GM12875 (cell line): ENCODE data around the gene HSPH1.

Experiments
- H3K4me3 ChIP-seq: one replicate; pipeline ENCODE4 v1.5.1; 2011; ENCODE audit warnings: low read depth, low read length, control low read depth
- CTCF ChIP-seq: IDR thresholded peaks from 2 replicates; pipeline ENCODE4 v1.5.1; 2011; ENCODE audit warnings: low read depth, mild to moderate bottlenecking, control low read depth, inconsistent platforms, low read length, moderate library complexity, borderline replicate concordance; ENCODE audit not compliant: insufficient read depth

HSPH1 gene

GRCh38 chr13:31175847-31176532 is 14.3 kb upstream of the HSPH1 start:
- no peak for TF ChIP-seq CTCF

GRCh38 chr13:31174018-31174417 is 12.3 kb upstream of the HSPH1 start:
- TF ChIP-seq CTCF = no peak
- H3K4me3 ChIP-seq = no peak overlapping the region

More at GRCh38 chr13:31175847-31176532, 14.3 kb upstream of the HSPH1 start:
- no peak overlapping the region for H3K4me3 ChIP-seq

- H3K4me3 ChIP-seq = no peak overlapping the region
- TF ChIP-seq CTCF = no peak
These were observed 10.8 kb upstream of the HSPH1 start for GRCh38 chr13:31172535-31172934.

- no peak overlapping the region for H3K4me3 ChIP-seq
- no peak for TF ChIP-seq CTCF
These were observed 10.3 kb upstream of the HSPH1 start for GRCh38 chr13:31172001-31172400.

- no peak for TF ChIP-seq CTCF
- no peak overlapping the region for H3K4me3 ChIP-seq
These were observed 7.0 kb upstream of the HSPH1 start for GRCh38 chr13:31168736-31169135.

GRCh38 chr13:31168166-31168565 is 6.5 kb upstream of the HSPH1 start:
- H3K4me3 ChIP-seq = no peak overlapping the region
- TF ChIP-seq CTCF = no peak

GRCh38 chr13:31167490-31167889 is 5.8 kb upstream of the HSPH1 start:
- no peak overlapping the region for H3K4me3 ChIP-seq
- TF ChIP-seq CTCF = no peak
